AG09319 (cell line): Measurements from ENCODE around the gene C5.

ENCODE experiments used
- DNase-seq: peaks from one replicate; pipeline ENCODE4 v3.0.0-alpha.2; 2010; ENCODE audit warnings: low read depth; ENCODE audit errors: extremely low read depth
- CTCF ChIP-seq: IDR thresholded peaks from 2 replicates; pipeline ENCODE4 v1.5.1; 2011; ENCODE audit warnings: low read depth, mild to moderate bottlenecking, inconsistent platforms, low read length, moderate library complexity

The C5 gene

GRCh38 chr9:120925535-120926396, 124.3 kb downstream of the C5 start:
- DNase-seq, result no peak
- TF ChIP-seq CTCF, result no peak

DNA sequence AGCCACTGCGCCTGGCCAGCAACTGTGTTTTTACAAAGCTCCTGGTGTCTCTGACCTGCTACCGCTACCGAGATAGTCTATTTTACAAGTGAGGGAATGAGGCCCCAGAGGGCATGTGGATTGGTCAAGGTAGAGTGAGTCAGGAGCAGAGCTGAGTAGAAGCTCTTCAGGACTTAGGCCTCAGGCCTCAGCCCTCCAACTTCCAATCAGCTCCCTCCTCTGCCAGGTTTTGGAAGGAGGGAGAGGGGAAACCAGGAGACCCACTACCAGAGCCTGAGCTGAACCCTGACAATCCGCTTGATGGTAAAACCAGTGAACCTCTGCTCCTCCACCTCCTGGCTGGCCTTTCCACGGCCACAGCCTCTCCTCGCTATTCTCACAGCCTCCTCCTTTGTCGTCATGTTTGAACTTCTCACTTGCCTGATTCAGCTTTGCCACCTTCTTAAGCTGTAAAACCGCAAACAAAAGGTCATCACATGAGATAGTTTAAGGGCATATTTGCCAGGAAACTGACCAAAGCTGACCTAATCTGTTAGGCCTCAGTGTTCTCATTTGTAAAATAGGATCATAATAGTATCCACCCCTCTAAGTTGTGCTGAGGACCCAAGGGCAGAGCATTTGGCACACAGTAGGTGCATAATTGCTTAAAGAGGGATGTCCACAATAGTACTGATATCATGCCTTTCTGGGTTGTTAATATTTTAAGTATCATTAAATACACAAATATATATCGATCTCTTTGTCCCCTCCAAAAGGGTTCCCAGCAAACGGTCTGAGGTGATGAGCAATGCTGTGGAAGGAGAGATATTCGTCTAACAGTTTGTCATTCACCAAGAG, 125.2 kb downstream of the C5 start:
- no peak for TF ChIP-seq CTCF
- DNase-seq, result no peak

DNA sequence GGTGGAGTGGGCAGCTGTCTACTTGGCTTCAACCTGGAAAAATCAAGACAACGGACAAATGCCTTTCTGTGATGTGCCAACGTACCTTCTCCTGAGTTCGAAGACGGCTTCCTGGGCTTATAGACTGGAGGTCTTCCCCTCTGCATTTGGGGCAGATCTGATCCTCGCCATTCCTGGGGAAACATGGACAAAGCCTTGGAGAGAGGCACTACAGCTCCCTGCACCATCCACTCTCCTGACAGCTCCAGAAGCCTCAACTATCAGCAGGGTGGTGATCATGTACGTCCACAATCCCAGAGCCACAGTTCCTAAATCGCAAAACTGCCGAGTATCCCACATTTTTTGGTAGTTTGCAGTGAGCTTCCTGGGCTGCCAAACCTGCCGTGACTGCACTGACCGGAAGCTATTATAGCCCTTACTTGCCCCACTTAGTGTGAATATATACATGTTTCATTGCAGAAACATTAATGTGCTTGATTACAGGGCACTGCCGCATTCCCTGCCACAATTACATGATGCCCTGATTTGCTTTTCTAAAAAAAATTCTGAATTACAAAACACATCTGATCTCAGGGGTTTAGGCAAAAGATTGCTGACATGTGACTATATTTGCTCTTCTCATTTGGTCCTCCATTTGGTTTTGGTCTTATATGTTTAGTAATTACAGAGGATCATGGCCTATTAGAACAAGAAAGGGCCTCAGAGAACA, 126.3 kb downstream of the C5 start:
- no peak for TF ChIP-seq CTCF
- DNase-seq, result no peak

DNA sequence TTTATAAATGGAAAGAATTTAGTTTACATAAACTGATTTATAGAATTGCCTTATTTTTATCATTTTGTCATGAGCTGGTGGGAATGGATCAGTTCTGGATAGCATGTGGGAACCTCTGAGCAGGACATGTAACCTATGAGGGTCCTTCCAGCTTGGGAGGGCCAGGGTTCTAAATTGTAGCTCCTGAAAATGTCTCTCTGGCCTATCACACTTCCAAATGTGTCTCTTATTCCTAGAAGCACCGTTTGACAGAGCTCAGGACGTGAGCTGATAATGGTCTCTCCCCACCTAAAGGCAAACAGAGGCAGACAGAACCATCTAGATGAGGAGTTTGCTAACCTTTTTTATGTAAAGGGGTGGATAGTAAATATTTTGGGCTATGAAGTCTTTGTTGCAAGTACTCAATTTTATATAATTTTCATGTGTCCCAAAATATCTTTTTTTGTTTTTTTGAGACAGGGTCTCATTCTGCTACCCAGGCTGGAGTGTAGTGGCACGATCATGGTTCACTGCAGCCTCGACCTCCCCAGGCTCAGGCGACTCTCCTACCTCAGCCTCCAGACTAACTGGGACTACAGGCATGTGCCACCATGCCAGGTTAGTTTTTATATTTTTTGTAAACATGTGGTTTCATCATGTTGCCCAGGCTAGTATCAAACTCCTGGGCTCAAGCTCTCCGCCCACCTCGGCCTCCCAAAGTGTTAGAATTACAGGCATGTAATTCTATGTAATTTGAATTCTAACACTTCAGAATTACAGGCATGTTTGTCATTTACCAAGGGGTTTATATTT, 127.5 kb downstream of the C5 start:
- no peak for DNase-seq
- no peak for TF ChIP-seq CTCF

DNA sequence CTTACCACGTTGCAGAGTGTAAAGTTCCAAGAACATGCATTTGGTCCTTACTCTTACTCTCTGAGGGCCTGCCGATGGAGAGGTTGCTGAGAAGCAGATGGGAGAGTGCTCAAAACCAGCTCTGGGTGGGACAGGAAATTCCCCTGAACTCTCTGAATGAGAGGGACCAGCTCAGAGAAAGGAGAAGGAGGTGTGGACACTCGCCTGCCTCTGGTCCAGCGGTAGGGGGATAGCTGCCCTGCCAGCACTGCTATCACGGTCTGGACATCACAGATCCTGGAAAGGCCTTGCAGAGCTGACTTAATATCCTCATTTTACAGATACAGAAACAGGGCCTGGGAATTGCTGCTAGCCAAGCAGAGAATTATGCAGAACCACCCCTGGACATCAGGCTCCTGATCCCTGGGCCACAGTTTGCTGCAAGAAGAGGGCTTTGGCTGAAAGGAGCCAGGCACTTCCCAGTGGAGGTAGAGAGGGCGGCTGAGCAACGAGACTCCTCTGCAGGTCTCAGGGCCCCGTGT, 128.4 kb downstream of the C5 start:
- DNase-seq, result no peak
- no peak; the same call in 1 of the 2 replicates for TF ChIP-seq CTCF

DNA sequence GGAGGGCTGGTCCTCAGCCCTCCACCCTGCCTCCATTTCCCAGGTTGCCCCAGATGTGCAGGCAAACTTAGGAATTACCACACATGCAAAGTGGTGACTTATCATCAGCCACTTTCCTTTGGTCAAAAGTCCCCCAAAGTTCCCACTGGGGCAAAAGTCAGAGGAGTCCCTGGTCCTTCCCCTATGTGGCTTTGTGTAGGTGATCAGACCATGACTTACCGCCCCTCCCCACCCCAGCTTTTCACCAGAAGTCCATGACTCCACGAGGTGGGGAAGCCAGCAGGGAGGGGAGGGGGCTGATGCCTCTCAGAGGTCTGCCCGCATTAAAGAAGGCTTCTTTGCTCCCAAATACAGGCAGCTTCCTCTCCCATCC, 129.3 kb downstream of the C5 start:
- TF ChIP-seq CTCF, result no peak
- DNase-seq, result no peak
